GM19043 (cell line): Measurements from ENCODE around the gene CLEC7A.

Experiments used
- ATAC-seq: cut with Tn5 transposase; IDR thresholded peaks from one replicate; pipeline ENCODE4 v1.9.1; 2021; ENCODE audit warnings: low read depth; ENCODE audit not compliant: unreplicated experiment

The CLEC7A gene

DNA sequence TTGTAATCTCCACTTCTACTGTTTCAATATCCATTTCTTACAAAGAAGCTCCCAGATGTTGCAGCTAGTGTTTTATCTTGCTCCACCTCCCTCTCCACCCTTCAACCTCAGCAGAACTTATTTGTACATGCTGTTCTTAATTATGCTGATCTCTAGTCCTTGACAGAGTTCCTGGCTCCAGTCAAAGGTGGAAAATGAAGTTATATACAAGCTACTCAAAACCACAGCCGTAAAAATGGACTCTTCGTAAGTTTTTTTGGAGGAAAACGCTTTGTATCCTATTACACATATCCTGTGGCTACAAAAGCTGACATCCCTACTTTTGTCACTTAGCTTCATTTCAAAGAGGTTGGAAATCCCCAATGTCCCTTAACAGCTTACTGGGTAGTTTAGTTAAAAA lies 32.5 kb downstream of the CLEC7A start:
- no peak for ATAC-seq

DNA sequence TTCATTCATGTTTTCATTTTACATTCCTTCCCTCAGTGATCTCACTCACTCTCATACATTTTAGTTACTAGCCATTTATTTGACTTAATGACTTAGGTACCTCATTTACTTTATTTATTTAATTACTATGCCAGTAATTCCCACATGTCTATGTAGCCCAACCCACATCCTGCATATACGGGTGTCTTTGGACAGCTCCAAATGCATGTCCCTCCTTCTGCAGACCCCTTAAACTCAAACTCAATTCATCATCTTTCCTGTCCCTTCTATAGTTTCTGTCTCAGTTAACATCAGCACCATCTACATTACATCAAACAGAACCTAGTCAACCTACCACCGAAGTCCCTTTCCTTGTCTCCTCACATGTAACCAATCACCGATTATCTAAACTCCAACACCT lies 34.0 kb downstream of the CLEC7A start:
- ATAC-seq = no peak

DNA sequence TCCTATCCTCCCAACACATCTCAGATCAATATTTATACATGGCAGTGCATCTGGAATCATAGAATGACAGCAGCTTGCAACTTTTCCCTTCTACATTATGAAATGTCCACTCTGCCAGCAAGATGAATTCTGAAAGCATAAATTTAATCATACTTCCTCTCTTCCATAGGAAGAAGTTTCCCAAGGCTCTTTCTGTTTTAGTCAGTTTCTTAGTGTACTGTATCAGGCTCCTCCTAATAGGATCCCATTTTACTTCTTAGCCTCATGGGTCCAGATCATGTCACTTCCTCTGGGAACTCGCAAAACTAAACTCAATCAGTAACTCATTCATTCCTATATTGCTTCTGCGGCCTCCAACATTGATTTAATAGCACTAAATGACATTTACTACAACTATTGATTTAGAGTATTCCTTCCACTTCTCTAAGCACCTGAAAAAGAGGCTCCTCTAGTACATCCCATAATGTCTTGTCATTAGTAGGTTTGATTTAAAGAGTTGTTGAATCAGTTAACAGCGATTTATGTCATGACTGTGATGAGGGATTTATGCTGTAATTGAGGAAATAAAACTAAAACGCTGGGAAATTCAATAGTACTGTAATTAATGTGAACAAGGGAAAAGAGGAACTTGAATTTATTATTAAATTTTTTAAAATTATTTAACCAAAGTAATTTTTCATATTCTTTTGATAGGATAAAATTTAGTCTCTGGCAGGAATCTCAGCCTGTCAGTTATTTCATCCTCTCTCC lies 35.2 kb downstream of the CLEC7A start:
- no peak for ATAC-seq

DNA sequence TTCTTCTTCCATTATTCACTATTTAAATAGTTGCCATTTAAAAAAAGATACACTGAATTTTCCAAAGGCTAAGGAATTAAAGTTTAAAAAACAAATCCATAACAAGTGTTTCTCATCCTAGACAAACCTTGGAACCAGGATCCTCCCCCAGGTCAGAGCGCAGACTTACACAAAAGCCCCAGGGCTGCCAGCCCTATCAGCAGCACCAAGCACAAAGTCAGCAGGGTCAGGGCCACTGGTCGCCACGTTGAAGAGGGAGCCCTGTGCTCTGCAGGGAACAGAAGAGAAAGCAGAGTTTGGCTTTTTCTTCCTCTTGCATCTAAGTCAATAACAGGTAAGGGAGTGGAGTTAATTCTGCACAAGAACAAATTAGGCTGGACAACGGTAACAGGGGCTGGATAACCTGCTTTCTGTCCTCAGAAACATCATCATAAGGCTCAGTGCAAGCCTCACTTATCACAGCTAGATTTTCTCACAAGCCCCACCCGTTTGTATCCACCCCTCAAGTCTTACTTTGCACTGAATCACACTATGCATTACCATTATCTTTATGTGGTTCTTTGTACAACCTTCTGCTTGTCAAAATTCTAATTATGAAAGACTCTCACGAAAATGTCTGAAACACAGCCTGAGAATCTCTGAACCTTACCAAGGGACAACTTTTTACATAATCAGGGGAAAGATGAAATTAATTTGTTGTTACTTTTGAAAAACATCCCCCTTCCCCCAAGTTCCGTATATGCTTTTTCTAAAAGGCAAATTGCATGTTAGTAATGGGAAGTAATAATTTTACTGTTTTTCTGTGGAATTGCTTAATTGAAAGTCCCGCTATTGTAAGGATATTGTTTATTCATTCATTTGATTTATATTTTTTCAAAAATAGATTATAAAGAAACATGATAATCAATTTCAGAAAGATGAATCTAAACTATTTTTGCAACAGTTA lies 40.8 kb downstream of the CLEC7A start:
- no peak for ATAC-seq

DNA sequence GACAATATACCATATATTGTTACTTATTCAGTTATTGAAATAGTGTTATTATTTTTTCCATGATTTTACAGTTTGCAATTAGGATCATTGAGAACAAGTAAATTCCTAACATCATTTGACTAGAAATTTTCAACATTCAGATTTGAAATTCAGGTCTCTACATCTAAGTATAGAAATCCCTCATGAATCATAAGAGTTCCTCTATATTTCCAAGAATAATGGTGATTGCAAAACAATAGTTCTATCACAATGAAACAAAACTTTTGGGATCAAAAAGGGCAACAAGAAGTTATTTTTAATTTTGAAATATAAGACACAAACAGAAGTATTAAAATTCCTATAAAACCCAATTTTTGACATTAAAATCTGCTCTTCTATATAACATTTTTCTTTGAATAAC lies 42.0 kb downstream of the CLEC7A start:
- ATAC-seq = no peak

DNA sequence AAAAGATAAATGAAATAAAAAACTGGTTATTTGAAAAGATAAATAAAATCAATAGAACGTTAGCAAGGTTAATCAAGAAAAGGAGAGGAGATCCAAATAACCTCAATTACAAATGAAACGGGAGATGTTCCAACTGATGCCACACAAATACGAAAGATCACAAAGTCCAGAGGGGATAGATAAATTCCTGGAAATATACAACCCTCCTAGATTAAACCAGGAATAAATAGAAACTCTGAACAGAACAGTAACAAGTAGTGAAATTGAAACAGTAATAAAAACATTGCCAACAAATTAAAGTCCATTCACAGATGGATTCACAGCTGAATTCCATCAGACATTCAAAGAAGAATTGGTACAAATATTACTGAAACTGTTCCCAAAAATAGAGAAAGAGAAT lies 43.6 kb downstream of the CLEC7A start:
- ATAC-seq = no peak

DNA sequence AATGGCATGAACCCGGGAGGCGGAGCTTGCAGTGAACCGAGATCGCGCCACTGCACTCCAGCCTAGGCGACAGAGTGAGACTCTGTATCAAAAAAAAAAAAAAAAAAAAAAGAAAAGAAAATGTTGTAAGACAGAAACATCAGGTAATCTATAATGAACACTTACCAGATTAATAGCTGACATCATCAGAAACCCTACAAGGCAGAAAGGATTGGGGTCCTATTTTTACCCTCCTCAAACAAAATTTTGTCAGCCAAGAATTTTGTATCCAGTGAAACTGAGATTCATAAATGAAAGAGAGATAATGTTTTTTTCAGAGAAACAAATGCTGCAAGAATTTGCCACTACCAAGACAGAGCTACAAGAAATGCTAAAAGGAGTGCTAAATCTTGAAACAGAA lies 45.3 kb downstream of the CLEC7A start:
- ATAC-seq = no peak

GRCh38 chr12:10082117-10082874 lies 47.7 kb downstream of the CLEC7A start:
- ATAC-seq = no peak

DNA sequence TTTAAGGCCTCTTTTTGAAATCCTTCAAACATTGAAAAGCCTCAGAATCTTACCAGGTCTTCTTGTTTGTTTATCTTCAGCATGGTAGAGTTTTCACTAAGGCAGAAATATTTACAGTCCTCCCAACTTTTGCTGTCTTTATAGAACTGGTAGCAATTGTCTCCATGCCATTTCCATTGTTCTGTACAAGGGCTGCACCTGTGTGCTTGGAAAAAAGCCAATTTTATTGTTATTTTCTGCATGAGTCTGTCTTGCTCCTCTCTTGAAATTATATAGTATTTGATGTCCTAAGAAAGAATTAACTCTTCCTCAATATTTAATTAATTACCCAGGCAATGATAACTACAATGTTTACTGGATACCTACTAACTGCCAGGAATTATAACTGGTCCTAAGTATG lies 54.5 kb downstream of the CLEC7A start:
- no peak for ATAC-seq

GRCh38 chr12:10073261-10073660 lies 56.7 kb downstream of the CLEC7A start:
- ATAC-seq = no peak

DNA sequence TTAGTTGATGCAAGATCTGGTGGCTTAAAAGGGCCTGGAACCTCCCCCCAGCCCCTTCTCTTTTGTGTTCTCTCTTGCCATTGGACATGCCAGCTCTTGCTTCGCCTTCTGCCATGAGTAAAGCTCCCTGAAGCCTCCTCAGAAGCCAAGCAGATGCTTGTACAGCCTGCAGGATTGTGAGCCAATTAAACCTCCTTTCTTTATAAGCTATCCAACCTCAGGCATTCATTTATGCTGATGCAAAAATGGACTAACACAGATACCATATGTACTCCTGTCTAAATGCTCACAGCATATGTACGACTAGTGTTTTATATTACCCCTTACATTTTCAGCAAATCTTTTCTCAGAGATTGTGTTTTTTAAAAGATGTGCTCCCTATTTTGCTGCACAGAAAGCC lies 57.9 kb downstream of the CLEC7A start:
- ATAC-seq = no peak

- no peak for ATAC-seq
These were observed 59.6 kb downstream of the CLEC7A start for GRCh38 chr12:10070380-10070779.

DNA sequence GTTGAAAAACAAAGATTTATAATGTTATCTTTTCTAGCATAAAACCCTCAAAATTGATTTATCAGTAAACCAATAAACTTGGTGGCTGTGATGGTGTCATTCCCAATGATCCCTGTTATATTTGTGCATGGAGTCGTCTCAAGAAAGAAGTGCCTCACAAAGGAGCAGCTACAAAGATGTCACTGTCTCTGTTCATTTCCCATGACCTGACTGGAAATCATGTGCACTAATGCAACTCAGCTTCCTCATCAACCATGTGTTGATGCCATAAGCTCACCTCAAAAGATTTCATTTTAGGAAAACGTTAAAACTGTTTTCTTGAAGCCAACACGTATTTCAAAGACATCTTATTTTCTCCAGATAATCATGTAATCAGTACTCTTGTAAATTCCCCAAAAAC lies 60.0 kb downstream of the CLEC7A start:
- no peak for ATAC-seq

DNA sequence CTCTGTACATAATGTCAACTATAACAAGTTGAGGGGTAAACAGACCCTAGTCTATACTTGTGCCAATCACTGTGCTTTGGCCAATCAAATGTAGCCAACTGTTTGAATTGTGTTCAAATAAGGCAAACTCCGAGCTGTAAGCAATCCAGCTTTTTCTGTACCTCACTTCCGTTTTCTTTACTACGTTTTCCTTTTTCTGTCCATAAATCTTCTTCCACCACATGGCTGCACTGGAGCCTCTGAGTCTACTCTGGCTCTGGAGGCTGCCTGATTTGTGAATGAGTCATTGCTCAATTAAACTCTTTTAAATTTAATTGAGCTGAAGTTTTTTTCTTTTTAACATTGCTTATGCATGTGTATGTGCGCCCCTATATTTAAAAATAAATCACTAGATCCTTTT lies 60.9 kb downstream of the CLEC7A start:
- ATAC-seq = no peak

GRCh38 chr12:10068644-10069043 lies 61.4 kb downstream of the CLEC7A start:
- no peak for ATAC-seq

DNA sequence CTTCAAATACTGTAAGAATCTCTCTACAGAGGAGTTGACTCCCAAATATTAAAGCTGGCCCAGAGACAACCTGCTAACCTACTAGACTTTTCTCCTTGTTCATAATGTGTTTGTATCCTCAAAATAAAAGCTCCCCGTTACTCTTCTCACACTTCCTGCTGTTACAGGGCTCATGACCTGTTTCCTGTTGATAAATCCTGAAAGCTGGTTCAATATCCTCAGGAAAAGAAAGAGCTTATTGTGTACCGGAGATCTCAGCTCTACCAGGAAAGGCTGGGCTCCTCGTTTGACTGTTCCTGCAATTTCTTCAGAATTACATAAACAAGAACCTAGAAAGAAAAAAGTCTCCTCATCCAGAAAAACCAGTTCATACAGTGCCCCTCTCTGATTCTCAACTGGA lies 62.1 kb downstream of the CLEC7A start:
- ATAC-seq = no peak

DNA sequence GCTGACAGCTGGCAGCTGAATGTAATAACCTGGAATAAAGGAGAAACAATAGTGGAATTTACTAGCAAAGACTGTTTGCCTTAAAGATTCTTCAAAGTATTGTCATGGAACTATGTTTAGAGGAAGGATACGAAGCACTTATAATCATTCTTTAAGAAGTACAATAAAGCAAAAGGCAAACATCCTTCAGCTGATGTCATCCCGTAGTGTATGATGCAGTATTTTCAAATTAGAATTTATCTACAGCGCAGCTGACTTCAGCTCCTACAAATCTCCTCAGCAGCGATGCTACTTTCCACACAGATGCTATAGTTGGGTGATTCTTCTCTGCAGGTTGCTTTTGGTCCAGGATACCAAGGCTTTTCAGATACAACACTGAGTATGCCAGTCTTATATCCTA lies 62.7 kb downstream of the CLEC7A start:
- no peak for ATAC-seq
